A549 (cell line): ENCODE results near the gene LGALS14. TPM values are rescaled to one million over a fixed set of nuclear protein-coding genes. Genes with fewer than 3 reads are reported as not detected.

Source experiments
- ATAC-seq, 2 experiments: fragments of 200-7000 bp in 1 of 2; fragments of >200 bp in 1 of 2; cut with Nextera tagmentation in 1 of 2; cut with Tn5 transposase in 1 of 2; 3 replicates each; pipeline versions ENCODE4 v1.8.0 to v1.9.1; 2018 to 2020; ENCODE audit warnings: mild to moderate bottlenecking in 1 of 2, moderate library complexity in 1 of 2
- CTCF ChIA-PET: fragments of 300-600 bp; sonication (Branson Sonifier 250); formaldehyde crosslinking; extraction: SDS; loops from one replicate; lab custom pipeline; 2021; ENCODE audit warnings: antibody characterized with exemption, inconsistent platforms; lab: Yijun Ruan, JAX
- POLR2A ChIA-PET: fragments of 350-600 bp; formaldehyde crosslinking; extraction: SDS; loops from one replicate; lab custom pipeline; 2021; ENCODE audit warnings: antibody characterized with exemption, inconsistent platforms; lab: Yijun Ruan, JAX
- DNase-seq, 2 experiments: peaks; one replicate each; pipeline versions ENCODE4 v3.0.0 to v3.0.0-alpha.2; 2011 to 2016; ENCODE audit warnings: low read depth in 1 of 2, low spot score in 1 of 2
- FAIRE-seq: peaks from 2 replicates; lab custom pipeline; 2011; peaks lifted over from hg19 to GRCh38; lab: Jason Lieb, UNC
- H3K27ac ChIP-seq, 2 experiments: fragments of >200 bp; sonication (Bioruptor Twin); formaldehyde crosslinking; 3 replicates each; pipeline ENCODE4 v1.5.1; 2016 to 2017
- H3K4me1 ChIP-seq: fragments of >200 bp; sonication (Bioruptor Twin); formaldehyde crosslinking; 3 replicates; pipeline ENCODE4 v1.6.1; 2016
- H3K4me2 ChIP-seq: fragments of >200 bp; sonication (Bioruptor Twin); formaldehyde crosslinking; 3 replicates; pipeline ENCODE4 v1.6.1; 2016
- H3K4me3 ChIP-seq: fragments of >200 bp; sonication (Bioruptor Twin); formaldehyde crosslinking; 3 replicates; pipeline ENCODE4 v1.5.1; 2016
- H3K9me3 ChIP-seq: fragments of >200 bp; sonication (Bioruptor Twin); formaldehyde crosslinking; 3 replicates; pipeline ENCODE4 v1.6.1; 2016
- BHLHE40 ChIP-seq: IDR thresholded peaks from 2 replicates; pipeline ENCODE4 v1.6.1; 2012; ENCODE audit warnings: low read depth, low read length, inconsistent platforms
- CBX8 ChIP-seq: fragments of 200-600 bp; sonication (generic); IDR thresholded peaks from 2 replicates; pipeline ENCODE4 v1.6.1; 2016
- CEBPB ChIP-seq, 2 experiments: fragments of >200 bp in 1 of 2; sonication (Bioruptor Twin) in 1 of 2; formaldehyde crosslinking in 1 of 2; IDR thresholded peaks; 2 replicates each; pipeline ENCODE4 v1.6.1; 2012 to 2016
- CHD2 ChIP-seq: fragments of 150-350 bp; IDR thresholded peaks from 2 replicates; pipeline ENCODE4 v1.6.1; 2014; ENCODE audit warnings: low read length; ENCODE audit not compliant: partially characterized antibody
- EHMT2 ChIP-seq: fragments of 200-600 bp; sonication (generic); IDR thresholded peaks from 2 replicates; pipeline ENCODE4 v1.6.1; 2016; ENCODE audit warnings: antibody characterized with exemption, low read depth, mild to moderate bottlenecking, moderate library complexity
- ELK1 ChIP-seq: fragments of 150-350 bp; IDR thresholded peaks from 2 replicates; pipeline ENCODE4 v1.6.1; 2014; ENCODE audit warnings: low read depth, mild to moderate bottlenecking, low read length
- ESRRA ChIP-seq: fragments of 150-350 bp; IDR thresholded peaks from 2 replicates; pipeline ENCODE4 v1.6.1; 2014; ENCODE audit warnings: mild to moderate bottlenecking, low read length, borderline replicate concordance
- FOSL2 ChIP-seq, 2 experiments: fragments of 450-650 bp in 1 of 2; fragments of >200 bp in 1 of 2; sonication (Bioruptor Twin) in 1 of 2; formaldehyde crosslinking; IDR thresholded peaks; 2 replicates each; pipeline versions ENCODE4 v1.5.0 to v1.6.1; 2016 to 2020; ENCODE audit warnings: mild to moderate bottlenecking in 1 of 2, moderate library complexity in 1 of 2
- FOXS1 ChIP-seq: fragments of 250-450 bp; sonication (Bioruptor Pico); IDR thresholded peaks from 2 replicates; pipeline ENCODE4 v1.5.0; 2020; ENCODE audit warnings: mild to moderate bottlenecking, moderate library complexity
- HMGXB4 ChIP-seq: fragments of 250-450 bp; sonication (Bioruptor Pico); IDR thresholded peaks from 2 replicates; pipeline ENCODE4 v1.5.0; 2021; ENCODE audit warnings: mild to moderate bottlenecking, moderate library complexity, borderline replicate concordance
- HOXB5 ChIP-seq: fragments of 250-450 bp; sonication (Bioruptor Pico); IDR thresholded peaks from 2 replicates; pipeline ENCODE4 v1.5.0; 2020; ENCODE audit warnings: mild to moderate bottlenecking, moderate library complexity
- MAX ChIP-seq: IDR thresholded peaks from 2 replicates; pipeline ENCODE4 v1.6.1; 2012
- MYC ChIP-seq: IDR thresholded peaks from 2 replicates; pipeline ENCODE4 v1.6.1; 2012; ENCODE audit warnings: mild to moderate bottlenecking, inconsistent platforms, low read length, improper control_type of control experiment, borderline replicate concordance
- NFE2L2 ChIP-seq: fragments of 150-350 bp; conservative IDR thresholded peaks from 2 replicates; pipeline ENCODE4 v1.6.1; 2014; ENCODE audit warnings: low read length
- PHF8 ChIP-seq: fragments of 200-600 bp; sonication (generic); IDR thresholded peaks from 2 replicates; pipeline ENCODE4 v1.6.1; 2016; ENCODE audit warnings: low read depth, mild to moderate bottlenecking, antibody characterized with exemption, moderate library complexity, borderline replicate concordance
- RAD21 ChIP-seq, 2 experiments: fragments of >200 bp in 1 of 2; sonication (Bioruptor Twin) in 1 of 2; formaldehyde crosslinking in 1 of 2; IDR thresholded peaks in 1 of 2; conservative IDR thresholded peaks in 1 of 2; 2 replicates in 1 of 2; 3 replicates in 1 of 2; pipeline ENCODE4 v1.6.1; 2012 to 2018; ENCODE audit warnings: inconsistent platforms in 1 of 2
- TFCP2L1 ChIP-seq: fragments of 250-450 bp; sonication (Bioruptor Pico); IDR thresholded peaks from 2 replicates; pipeline ENCODE4 v1.5.0; 2021; ENCODE audit warnings: mild to moderate bottlenecking
- TP53 ChIP-seq: fragments of 250-450 bp; sonication (Bioruptor Pico); IDR thresholded peaks from 2 replicates; pipeline ENCODE4 v1.5.0; 2021; ENCODE audit warnings: mild to moderate bottlenecking, moderate library complexity
- ZSCAN20 ChIP-seq: fragments of 250-450 bp; sonication (Bioruptor Pico); IDR thresholded peaks from 2 replicates; pipeline ENCODE4 v1.8.0; 2022; ENCODE audit warnings: mild to moderate bottlenecking, moderate library complexity
- WGBS: methylation state at CpG from one replicate; pipeline ENCODE4 v1.1.6; 2017; ENCODE audit errors: missing lambda C conversion rate; 5-methylcytosine and 5-hydroxymethylcytosine counted together
- polyA plus RNA-seq, 4 experiments: library from polyadenylated mRNA; depleted of rRNA in 3 of 4; stranded (reverse); fragments of >200 nt; fragmentation: RNase III in 1 of 4; extraction: RNeasy Plus Mini Kit Qiagen cat#74134 plus additional on column Dnase treatment in 1 of 4; gene quantifications; 2 replicates in 3 of 4; 3 replicates in 1 of 4; pipeline ENCODE4 v1.2.3, GENCODE V29; 2011 to 2017

LGALS14 gene
- polyA plus RNA-seq, 2 of the 4 experiments (the other 2 are of a cell fraction), result not detected

- CTCF ChIA-PET, result no interaction called here
- 2% methylated on average over 2 of the region's 2 CpGs for WGBS
- POLR2A ChIA-PET, result no interaction called here
- no peaks in the 10 kb centered on the region; the same call in 2 of the 3 replicates for H3K4me1 ChIP-seq
- H3K9me3 ChIP-seq, result no peaks in the 10 kb centered on the region
- FAIRE-seq (no peak), ATAC-seq (no peak; a peak in 2 of 6 replicates), DNase-seq (no peak)
- TF ChIP-seq CEBPB (IDR thresholded peaks at IDR 0.05) (peak; percentile 29 to 41; a peak in 2 of 4 replicates), FOSL2 (IDR thresholded peaks at IDR 0.05) (peak; percentile 25; the same call in 1 of the 2 replicates), FOSL2 (CRISPR knock-in tag; IDR thresholded peaks at IDR 0.05) (peak; percentile 54), CBX8 (no peak)
- H3K4me3 ChIP-seq, result no peak overlapping the region
- no peak overlapping the region for H3K27ac ChIP-seq
- H3K4me2 ChIP-seq, result no peak overlapping the region
These were observed 7.9 kb upstream of the LGALS14 start for GRCh38 chr19:39696387-39696786.

- ChIA-PET CTCF (interaction anchor here (0.7 to 3.3 kb wide), 4 partner anchors 147 to 826 kb away, joined by 3 to 17 read pairs (median 4); no protein-coding TSS in a partner anchor), POLR2A (no interaction called here)
- Histone ChIP-seq H3K4me3 (no peak overlapping the region), H3K27ac (no peak overlapping the region), H3K4me2 (no peak overlapping the region), H3K9me3 (no peaks in the 10 kb centered on the region), H3K4me1 (no peaks in the 10 kb centered on the region; the same call in 2 of the 3 replicates)
- ATAC-seq, result no peak
- no peak for FAIRE-seq
- no peak for TF ChIP-seq ESRRA
- no peak for TF ChIP-seq PHF8
- no peak for TF ChIP-seq NFE2L2
- no peak for TF ChIP-seq CHD2
- TF ChIP-seq MYC, result no peak
- TF ChIP-seq TP53 (CRISPR knock-in tag), result no peak
- no peak for TF ChIP-seq FOXS1 (CRISPR knock-in tag)
- TF ChIP-seq EHMT2, result no peak
- no peak for TF ChIP-seq CBX8
- TF ChIP-seq ZSCAN20 (CRISPR knock-in tag), result no peak
- no peak for TF ChIP-seq MAX
- TF ChIP-seq BHLHE40, result no peak
- no peak for DNase-seq
These were observed 5.7 kb upstream of the LGALS14 start for GRCh38 chr19:39698535-39698934.

- Histone ChIP-seq H3K4me1 (no peaks in the 10 kb centered on the region; the same call in 2 of the 3 replicates), H3K4me3 (no peak overlapping the region), H3K4me2 (no peak overlapping the region), H3K9me3 (no peaks in the 10 kb centered on the region), H3K27ac (no peak overlapping the region)
- CTCF ChIA-PET, result interaction anchor here (0.8 to 3.3 kb wide), 8 partner anchors 29 to 169 kb away, joined by 3 to 17 read pairs (median 4); partner anchors contain the start of gene EID2B
- FAIRE-seq (peak; percentile 79), DNase-seq (no peak), ATAC-seq (no peak)
- no peak for TF ChIP-seq HMGXB4
- TF ChIP-seq HOXB5, result no peak
- no peak for TF ChIP-seq ELK1
- no peak for TF ChIP-seq RAD21 (conservative IDR thresholded peaks at IDR 0.05 in 1 of 2, IDR thresholded peaks at IDR 0.05 in 1 of 2)
- no peak for TF ChIP-seq MAX
- TF ChIP-seq PHF8, result no peak
- no peak for TF ChIP-seq TFCP2L1 (CRISPR knock-in tag)
- POLR2A ChIA-PET, result no interaction called here
- under 1% methylated on average over 5 of the region's 5 CpGs for WGBS
These were observed 3.0 kb upstream of the LGALS14 start for GRCh38 chr19:39701291-39701690.
